Motor neuron (in vitro differentiated cells): Measurements from ENCODE around the gene RNF180. TPM values are rescaled to one million over a fixed set of nuclear protein-coding genes. Genes with fewer than 3 reads are reported as not detected.
A peak's percentile ranks its signal among the peaks of the same experiment; 100 is the strongest.
"Not testable (repeated sequence)": the region's sequence is repeated elsewhere in the genome, so short reads cannot be mapped to it uniquely, and the experiment has no call there.

Experiments used
- ATAC-seq, 8 experiments: fragments of 200-7000 bp; cut with Tn5 transposase; replicated peaks in 6 of 8; 2 replicates each; pipeline ENCODE4 v1.8.0; 2021; ENCODE audit warnings: mild to moderate bottlenecking in 8 of 8, moderate library complexity in 8 of 8
- H3K27ac ChIP-seq, 2 donors: fragments of 250-450 bp; sonication (Bioruptor Pico); 2 replicates each; pipeline ENCODE4 v1.9.0; 2021; ENCODE audit warnings: antibody characterized with exemption in 2 of 2, mild to moderate bottlenecking in 2 of 2, moderate library complexity in 1 of 2
- H3K4me1 ChIP-seq, 2 donors: fragments of 250-450 bp; sonication (Bioruptor Pico); replicated peaks in 1 of 2; 2 replicates each; pipeline ENCODE4 v1.6.1; 2021; ENCODE audit warnings: antibody characterized with exemption in 2 of 2, mild to moderate bottlenecking in 2 of 2, moderate library complexity in 1 of 2
- H3K4me3 ChIP-seq, 5 donors: fragments of 250-450 bp; sonication (Bioruptor Pico); 2 replicates each; pipeline ENCODE4 v1.9.0; 2021; ENCODE audit warnings: antibody characterized with exemption in 5 of 5, mild to moderate bottlenecking in 5 of 5, moderate library complexity in 4 of 5
- WGBS, 10 experiments: fragments of 450-650 bp; shearing (Covaris generic); methylation state at CpG; one replicate each; pipeline ENCODE4 v1.0.0; 2022; 5-methylcytosine and 5-hydroxymethylcytosine counted together
- in situ Hi-C, 9 experiments: fragments of 400-800 bp; cut with MboI; loops; one replicate each; pipeline ENCODE4 v1.15.0; 2021; ENCODE audit warnings: low sequenced_read_pairs in 9 of 9, low pct_unique_long_range_greater_than_20kb in 2 of 9; ENCODE audit not compliant: unreplicated experiment in 9 of 9
- total RNA-seq, 8 experiments: library from RNA; unstranded; fragments of 300-600 nt; gene quantifications; 2 replicates each; pipeline versions ENCODE4 v1.2.3 to v1.2.4, GENCODE V29; 2022

RNF180 gene
- total RNA-seq, 8 experiments from 2014 or later: 2.5 to 10.8 (median 4.4) TPM

DNA sequence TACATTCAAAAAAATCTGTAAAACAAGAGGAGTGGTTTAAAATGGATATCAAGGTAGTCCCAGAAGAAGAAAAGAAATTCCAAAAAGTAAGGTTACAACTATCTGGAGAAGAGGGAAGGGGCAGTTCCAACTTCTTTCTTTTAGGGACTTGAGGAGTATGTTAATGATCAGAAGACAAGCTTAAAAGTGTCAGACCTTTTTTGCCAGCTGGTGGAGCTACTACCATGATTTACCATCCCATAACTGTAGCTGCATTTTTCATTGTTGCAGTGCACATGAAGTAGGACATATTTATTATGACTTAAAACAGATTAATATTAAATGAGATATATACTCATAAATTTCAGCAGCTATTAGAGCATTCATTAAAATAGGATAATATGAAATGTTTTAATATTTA is 181.7 kb downstream of the RNF180 start:
- in situ Hi-C loops: no loop called here
- no peak overlapping the region for H3K27ac ChIP-seq
- H3K4me1 ChIP-seq: no peaks in the 10 kb centered on the region
- ATAC-seq: no peak
- no peak overlapping the region for H3K4me3 ChIP-seq

GRCh38 chr5:64364426-64364825 is 198.8 kb downstream of the RNF180 start:
- no peak for ATAC-seq
- in situ Hi-C loops: no loop called here
- Histone ChIP-seq H3K27ac (no peak overlapping the region), H3K4me3 (no peak overlapping the region), H3K4me1 (no peaks in the 10 kb centered on the region)
- WGBS, 10 experiments: 0 to 86% (median 66%) methylated on average over 1 to 3 of the region's 3 CpGs

DNA sequence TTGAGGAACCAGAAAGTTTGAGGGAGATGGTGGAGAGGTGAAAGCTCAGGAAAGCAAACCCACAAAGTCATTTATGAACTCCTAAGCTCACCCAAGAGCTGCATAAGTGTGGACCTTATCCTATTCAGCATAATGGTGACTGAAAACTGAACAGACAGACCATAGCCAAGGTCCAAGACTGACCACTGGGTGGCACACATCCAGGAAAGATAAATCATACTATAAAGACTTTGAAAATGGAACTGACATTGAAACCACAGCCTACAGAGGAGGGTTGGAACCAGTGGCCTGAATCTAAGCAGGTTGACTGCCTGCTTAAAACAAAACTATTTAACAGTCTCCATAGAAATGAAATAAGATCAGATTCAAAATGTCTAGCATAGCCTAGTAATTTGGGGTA is 219.1 kb downstream of the RNF180 start:
- ATAC-seq: peak in 3 of 8 experiments; percentile 56 to 79 (median 76)
- Histone ChIP-seq H3K4me3 (no peak overlapping the region), H3K4me1 (no peaks in the 10 kb centered on the region), H3K27ac (no peak overlapping the region)
- in situ Hi-C loops: no loop called here

- no peak for ATAC-seq
- Histone ChIP-seq H3K4me3 (no peak overlapping the region), H3K27ac (no peak overlapping the region), H3K4me1 (no peaks in the 10 kb centered on the region)
- in situ Hi-C loops: loop anchor here in 1 of 9 experiments (10.0 kb wide), 1 partner anchor 197 kb away; no protein-coding TSS in a partner anchor
- WGBS, 10 experiments: 0 to 83% (median 44%) methylated on average over 1 of the region's 1 CpG; no CpG with 5 or more reads in 2 of the 10 experiments
These were observed 231.9 kb downstream of the RNF180 start for GRCh38 chr5:64397552-64397951.

DNA sequence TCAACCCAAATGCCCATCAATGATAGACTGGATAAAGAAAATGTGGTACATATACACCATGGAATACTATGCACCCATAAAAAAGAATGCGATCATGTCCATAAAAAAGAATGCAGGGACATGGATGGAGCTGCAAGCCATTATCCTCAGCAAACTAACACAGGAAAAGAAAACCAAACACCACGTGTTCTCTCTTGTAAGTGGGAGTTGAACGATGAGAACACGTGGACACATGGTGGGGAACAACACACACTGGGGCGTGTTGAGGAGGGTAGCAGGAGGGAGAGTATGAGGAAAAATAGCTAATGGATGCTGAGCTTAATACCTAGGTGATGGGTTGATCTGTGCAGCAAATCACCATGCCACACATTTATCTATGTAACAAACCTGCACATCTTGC is 233.1 kb downstream of the RNF180 start:
- in situ Hi-C loops: loop anchor here in 1 of 9 experiments (10.0 kb wide), 1 partner anchor 196 kb away; no protein-coding TSS in a partner anchor
- ATAC-seq: not testable (repeated sequence)
- WGBS, 10 experiments: 55 to 100% (median 88%) methylated on average over 1 to 5 of the region's 5 CpGs; no CpG with 5 or more reads in 3 of the 10 experiments

DNA sequence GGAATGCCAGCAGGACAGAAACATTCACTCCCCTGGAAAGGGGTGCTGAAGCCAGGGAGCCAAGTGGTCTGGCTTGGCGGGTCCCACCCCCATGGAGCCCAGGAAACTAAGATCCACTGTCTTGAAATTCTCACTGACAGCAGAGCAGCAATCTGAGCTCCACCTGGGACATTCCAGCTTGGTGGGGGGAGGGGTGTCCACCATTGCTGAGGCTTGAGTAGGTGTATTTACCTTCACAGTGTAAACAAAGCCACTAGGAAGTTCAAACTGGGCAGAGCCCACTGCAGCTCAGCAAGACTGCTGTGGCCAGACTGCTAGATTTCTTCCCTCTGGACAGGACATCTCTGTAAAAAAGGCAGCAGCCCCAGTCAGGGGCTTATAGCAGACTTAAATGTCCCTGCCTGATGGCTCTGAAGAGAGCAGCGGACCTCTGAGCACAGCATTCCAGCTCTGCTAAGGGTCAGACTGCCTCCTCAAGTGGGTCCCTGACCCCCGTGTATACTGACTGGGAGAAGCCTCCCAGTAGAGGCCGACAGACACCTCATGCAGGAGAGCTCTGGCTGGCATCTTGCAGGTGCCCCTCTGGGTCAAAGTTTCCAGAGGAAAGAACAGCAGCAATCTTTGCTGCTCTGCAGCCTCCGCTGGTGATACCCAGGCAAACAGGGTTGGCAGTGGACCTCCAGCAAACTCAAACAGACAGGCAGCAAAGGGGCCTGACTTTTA is 241.6 kb downstream of the RNF180 start:
- ATAC-seq, H3K4me1 ChIP-seq, in situ Hi-C loops, H3K4me3 ChIP-seq, H3K27ac ChIP-seq: not testable (repeated sequence)
- 0 to 83% (median 68%) methylated on average over 1 to 3 of the region's 5 CpGs; no CpG with 5 or more reads in 4 of the 10 experiments for WGBS, 10 experiments

More for the DNA sequence above, 233.1 kb downstream of the RNF180 start:
- not testable (repeated sequence) for H3K27ac ChIP-seq, H3K4me3 ChIP-seq, H3K4me1 ChIP-seq

DNA sequence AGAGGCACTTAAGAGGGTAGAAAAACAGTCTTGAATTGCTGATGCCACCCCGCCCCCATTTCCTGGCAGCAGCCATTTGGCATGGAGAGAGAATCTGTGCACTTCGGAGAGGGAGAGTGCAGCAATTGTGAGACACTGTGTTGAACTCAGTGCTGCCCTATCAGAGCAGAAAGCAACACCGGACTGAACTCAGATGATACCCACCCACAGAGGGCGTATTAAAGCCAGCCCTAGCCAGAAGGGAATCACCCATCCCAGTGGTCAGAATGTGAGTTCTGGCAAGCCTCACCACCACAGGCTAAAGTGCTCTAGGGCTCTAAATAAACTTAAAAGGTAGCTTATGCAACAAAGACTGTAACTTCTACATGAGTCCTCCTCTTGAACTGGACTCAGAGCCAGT is 251.7 kb downstream of the RNF180 start:
- Histone ChIP-seq H3K4me3 (no peak overlapping the region), H3K27ac (no peak overlapping the region), H3K4me1 (no peaks in the 10 kb centered on the region)
- 10 to 72% (median 57%) methylated on average over 1 to 4 of the region's 4 CpGs; no CpG with 5 or more reads in 5 of the 10 experiments for WGBS, 10 experiments
- ATAC-seq: peak in 3 of 8 experiments; percentile 74 to 99 (median 98)
- in situ Hi-C loops: no loop called here

GRCh38 chr5:64418013-64418412 is 252.4 kb downstream of the RNF180 start:
- Histone ChIP-seq H3K4me1 (no peaks in the 10 kb centered on the region), H3K27ac (no peak overlapping the region), H3K4me3 (no peak overlapping the region)
- WGBS, 10 experiments: 6 to 100% (median 82%) methylated on average over 1 to 2 of the region's 2 CpGs; no CpG with 5 or more reads in 3 of the 10 experiments
- in situ Hi-C loops: no loop called here
- ATAC-seq: no peak

Other genes with a start within 250 kb of the RNF180 start
- under 1 TPM in 6 of 8 experiments, not detected in 2; 0.11 to 0.76 (median 0.22) TPM for gene HTR1A, start 203.4 kb upstream of the RNF180 start, total RNA-seq